ENCODE measurements around the gene TEX264. TPM values are rescaled to one million over a fixed set of nuclear protein-coding genes. Genes with fewer than 3 reads are reported as not detected.

Gene TEX264
- total RNA-seq, 2 experiments from 2014 or later, result 62.6 to 65.0 TPM

DNA sequence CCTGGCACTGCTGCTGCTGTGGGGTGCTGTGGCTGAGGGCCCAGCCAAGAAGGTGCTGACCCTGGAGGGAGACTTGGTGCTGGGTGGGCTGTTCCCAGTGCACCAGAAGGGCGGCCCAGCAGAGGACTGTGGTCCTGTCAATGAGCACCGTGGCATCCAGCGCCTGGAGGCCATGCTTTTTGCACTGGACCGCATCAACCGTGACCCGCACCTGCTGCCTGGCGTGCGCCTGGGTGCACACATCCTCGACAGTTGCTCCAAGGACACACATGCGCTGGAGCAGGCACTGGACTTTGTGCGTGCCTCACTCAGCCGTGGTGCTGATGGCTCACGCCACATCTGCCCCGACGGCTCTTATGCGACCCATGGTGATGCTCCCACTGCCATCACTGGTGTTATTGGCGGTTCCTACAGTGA is 38.0 kb downstream of the TEX264 start:
- Mint-ChIP-seq H3K27ac (no peak overlapping the region), H3K9me3 (ENCODE audit: insufficient read depth) (no peaks in the 10 kb centered on the region), H3K36me3 (ENCODE audit: low read depth) (peaks cover 13% of the 10 kb centered on the region), H3K4me1 (ENCODE audit: low read depth) (no peaks in the 10 kb centered on the region), H3K4me3 (no peak overlapping the region), H3K27me3 (ENCODE audit: low read depth) (peaks cover 6% of the 10 kb centered on the region)
- DNase-seq, result no peak
- CTCF ChIA-PET, result no interaction called here
- ATAC-seq, result no peak
- POLR2A ChIA-PET, result no interaction called here

- Mint-ChIP-seq H3K27ac (no peak overlapping the region), H3K36me3 (ENCODE audit: low read depth) (peaks cover 8% of the 10 kb centered on the region), H3K9me3 (ENCODE audit: insufficient read depth) (no peaks in the 10 kb centered on the region), H3K4me1 (ENCODE audit: low read depth) (no peaks in the 10 kb centered on the region), H3K4me3 (no peak overlapping the region), H3K27me3 (ENCODE audit: low read depth) (peaks cover 6% of the 10 kb centered on the region)
- DNase-seq, result no peak
- POLR2A ChIA-PET, result no interaction called here
- no peak for ATAC-seq
- CTCF ChIA-PET, result interaction anchor here (0.7 to 1.3 kb wide), 3 partner anchors 9 to 90 kb away, joined by 5 to 10 read pairs (median 5); no protein-coding TSS in a partner anchor
Observed at GRCh38 chr3:51709675-51710074, 38.6 kb downstream of the TEX264 start.

DNA sequence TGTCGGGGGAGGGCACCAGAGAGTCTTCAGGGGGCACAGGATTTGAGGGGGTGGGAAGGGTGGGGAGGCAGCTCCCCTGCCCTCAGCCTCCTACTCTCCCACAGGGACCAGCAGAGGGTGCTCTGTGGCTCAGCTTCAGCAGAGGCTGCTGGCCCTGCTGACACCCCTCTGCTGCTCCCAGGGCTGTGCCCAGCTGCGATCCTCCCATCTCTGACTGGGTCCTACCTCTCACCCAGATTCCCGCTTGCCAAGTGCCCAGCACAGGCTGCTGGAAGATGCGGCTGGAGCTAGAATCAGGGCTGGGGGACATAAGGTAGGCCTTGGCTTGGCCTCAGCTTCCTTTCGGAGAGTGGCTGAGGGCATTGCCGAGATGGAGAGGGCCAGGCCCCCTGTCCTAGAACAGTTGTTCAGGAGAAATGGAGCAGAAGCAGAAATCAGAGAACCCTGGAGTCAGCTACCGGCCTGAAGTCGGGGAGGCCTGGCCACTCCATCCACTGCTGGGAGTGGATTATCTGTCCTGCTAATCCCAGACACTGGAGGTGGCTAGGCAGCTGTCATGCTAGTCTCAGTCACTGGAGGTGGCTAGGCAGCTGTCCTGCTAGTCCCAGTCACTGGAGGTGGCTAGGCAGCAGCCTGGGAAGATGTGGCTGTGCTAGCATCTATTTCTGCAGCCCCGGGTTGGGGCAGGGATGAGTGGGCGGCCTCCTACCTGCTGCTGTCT is 39.7 kb downstream of the TEX264 start:
- DNase-seq, result no peak

GRCh38 chr3:51711352-51712037 is 40.4 kb downstream of the TEX264 start:
- no peaks in the 10 kb centered on the region for H3K4me1 Mint-ChIP-seq (ENCODE audit: low read depth)
- ChIA-PET POLR2A (no interaction called here), CTCF (interaction anchor here (1.3 kb wide), 1 partner anchor 88 kb away, joined by 5 read pairs; no protein-coding TSS in a partner anchor)
- no peaks in the 10 kb centered on the region for H3K36me3 Mint-ChIP-seq (ENCODE audit: low read depth)
- H3K27me3 Mint-ChIP-seq (ENCODE audit: low read depth), result peaks cover 6% of the 10 kb centered on the region
- H3K27ac Mint-ChIP-seq, result no peak overlapping the region
- DNase-seq (no peak), ATAC-seq (no peak)
- H3K4me3 Mint-ChIP-seq, result no peak overlapping the region
- no peaks in the 10 kb centered on the region for H3K9me3 Mint-ChIP-seq (ENCODE audit: insufficient read depth)

More for the DNA sequence above, 39.7 kb downstream of the TEX264 start:
- Mint-ChIP-seq H3K27me3 (ENCODE audit: low read depth) (peaks cover 6% of the 10 kb centered on the region), H3K36me3 (ENCODE audit: low read depth) (peaks cover 4% of the 10 kb centered on the region), H3K9me3 (ENCODE audit: insufficient read depth) (no peaks in the 10 kb centered on the region), H3K27ac (no peak overlapping the region), H3K4me3 (no peak overlapping the region), H3K4me1 (ENCODE audit: low read depth) (no peaks in the 10 kb centered on the region)
- ATAC-seq, result no peak
- ChIA-PET POLR2A (no interaction called here), CTCF (interaction anchor here (1.2 to 1.3 kb wide), 2 partner anchors 8 to 89 kb away, joined by 5 to 10 read pairs; no protein-coding TSS in a partner anchor)

DNA sequence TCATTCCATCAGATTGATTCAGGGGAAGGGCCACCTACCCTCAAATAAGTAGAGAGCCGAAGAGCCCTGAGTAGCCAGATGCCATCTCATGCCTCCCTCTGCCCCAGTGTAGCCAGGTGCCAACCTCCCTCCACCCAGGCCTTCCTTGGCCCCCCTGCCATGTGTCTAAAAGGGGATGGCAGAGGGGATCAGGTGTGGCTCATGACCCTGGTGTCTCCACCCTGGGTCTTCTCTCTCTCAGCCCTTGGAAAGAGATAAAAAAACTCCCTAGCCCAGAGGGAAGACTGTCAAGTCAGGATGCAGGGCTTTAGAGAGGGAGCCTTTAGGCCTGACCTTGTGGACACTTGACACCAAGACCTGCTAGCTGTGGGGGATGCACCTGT is 41.0 kb downstream of the TEX264 start:
- no peaks in the 10 kb centered on the region for H3K9me3 Mint-ChIP-seq (ENCODE audit: insufficient read depth)
- H3K27ac Mint-ChIP-seq, result no peak overlapping the region
- H3K27me3 Mint-ChIP-seq (ENCODE audit: low read depth), result peaks cover 6% of the 10 kb centered on the region
- DNase-seq, result no peak
- ChIA-PET POLR2A (no interaction called here), CTCF (interaction anchor here (1.3 kb wide), 1 partner anchor 87 kb away, joined by 5 read pairs; no protein-coding TSS in a partner anchor)
- no peaks in the 10 kb centered on the region for H3K4me1 Mint-ChIP-seq (ENCODE audit: low read depth)
- ATAC-seq, result no peak
- H3K4me3 Mint-ChIP-seq, result no peak overlapping the region
- no peaks in the 10 kb centered on the region for H3K36me3 Mint-ChIP-seq (ENCODE audit: low read depth)

DNA sequence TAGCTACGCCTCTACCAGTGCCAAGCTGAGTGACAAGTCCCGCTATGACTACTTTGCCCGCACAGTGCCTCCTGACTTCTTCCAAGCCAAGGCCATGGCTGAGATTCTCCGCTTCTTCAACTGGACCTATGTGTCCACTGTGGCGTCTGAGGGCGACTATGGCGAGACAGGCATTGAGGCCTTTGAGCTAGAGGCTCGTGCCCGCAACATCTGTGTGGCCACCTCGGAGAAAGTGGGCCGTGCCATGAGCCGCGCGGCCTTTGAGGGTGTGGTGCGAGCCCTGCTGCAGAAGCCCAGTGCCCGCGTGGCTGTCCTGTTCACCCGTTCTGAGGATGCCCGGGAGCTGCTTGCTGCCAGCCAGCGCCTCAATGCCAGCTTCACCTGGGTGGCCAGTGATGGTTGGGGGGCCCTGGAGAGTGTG is 41.5 kb downstream of the TEX264 start:
- no peaks in the 10 kb centered on the region for H3K9me3 Mint-ChIP-seq (ENCODE audit: insufficient read depth)
- DNase-seq (no peak), ATAC-seq (no peak)
- POLR2A ChIA-PET, result no interaction called here
- H3K27me3 Mint-ChIP-seq (ENCODE audit: low read depth), result peaks cover 3% of the 10 kb centered on the region
- H3K4me3 Mint-ChIP-seq, result no peak overlapping the region
- no peaks in the 10 kb centered on the region for H3K4me1 Mint-ChIP-seq (ENCODE audit: low read depth)
- H3K27ac Mint-ChIP-seq, result no peak overlapping the region
- H3K36me3 Mint-ChIP-seq (ENCODE audit: low read depth), result no peaks in the 10 kb centered on the region
- CTCF ChIA-PET, result interaction anchor here (1.3 kb wide), 1 partner anchor 87 kb away, joined by 5 read pairs; no protein-coding TSS in a partner anchor

GRCh38 chr3:51712963-51713362 is 41.9 kb downstream of the TEX264 start:
- no peaks in the 10 kb centered on the region for H3K27me3 Mint-ChIP-seq (ENCODE audit: low read depth)
- no peaks in the 10 kb centered on the region for H3K9me3 Mint-ChIP-seq (ENCODE audit: insufficient read depth)
- no peak overlapping the region for H3K4me3 Mint-ChIP-seq
- ATAC-seq (no peak), DNase-seq (no peak)
- POLR2A ChIA-PET, result no interaction called here
- no peaks in the 10 kb centered on the region for H3K36me3 Mint-ChIP-seq (ENCODE audit: low read depth)
- CTCF ChIA-PET, result interaction anchor here (1.3 kb wide), 1 partner anchor 86 kb away, joined by 5 read pairs; no protein-coding TSS in a partner anchor
- no peak overlapping the region for H3K27ac Mint-ChIP-seq
- H3K4me1 Mint-ChIP-seq (ENCODE audit: low read depth), result no peaks in the 10 kb centered on the region

GRCh38 chr3:51715231-51715976 is 44.4 kb downstream of the TEX264 start:
- POLR2A ChIA-PET, result no interaction called here
- H3K4me1 Mint-ChIP-seq (ENCODE audit: low read depth), result peaks cover 19% of the 10 kb centered on the region
- CTCF ChIA-PET, result interaction anchor here (1.3 to 6.7 kb wide), 3 partner anchors 11 to 85 kb away, joined by 3 to 146 read pairs (median 3); no protein-coding TSS in a partner anchor
- H3K36me3 Mint-ChIP-seq (ENCODE audit: low read depth), result no peaks in the 10 kb centered on the region
- H3K27ac Mint-ChIP-seq, result no peak overlapping the region
- no peaks in the 10 kb centered on the region for H3K9me3 Mint-ChIP-seq (ENCODE audit: insufficient read depth)
- no peak overlapping the region for H3K4me3 Mint-ChIP-seq
- no peak for ATAC-seq
- H3K27me3 Mint-ChIP-seq (ENCODE audit: low read depth), result no peaks in the 10 kb centered on the region
- DNase-seq, result no peak

- ATAC-seq (no peak), DNase-seq (no peak)
- Mint-ChIP-seq H3K4me1 (ENCODE audit: low read depth) (peaks cover 24% of the 10 kb centered on the region), H3K27me3 (ENCODE audit: low read depth) (no peaks in the 10 kb centered on the region), H3K27ac (no peak overlapping the region), H3K9me3 (ENCODE audit: insufficient read depth) (no peaks in the 10 kb centered on the region), H3K36me3 (ENCODE audit: low read depth) (no peaks in the 10 kb centered on the region), H3K4me3 (no peak overlapping the region)
- CTCF ChIA-PET, result interaction anchor here (0.8 to 6.7 kb wide), 6 partner anchors 9 to 216 kb away, joined by 3 to 146 read pairs (median 3); partner anchors contain the start of gene DCAF1
- POLR2A ChIA-PET, result no interaction called here
Observed at GRCh38 chr3:51715977-51716294, 44.9 kb downstream of the TEX264 start.

GRCh38 chr3:51716805-51717204 is 45.8 kb downstream of the TEX264 start:
- POLR2A ChIA-PET, result no interaction called here
- Mint-ChIP-seq H3K36me3 (ENCODE audit: low read depth) (no peaks in the 10 kb centered on the region), H3K4me3 (no peak overlapping the region), H3K27ac (no peak overlapping the region), H3K9me3 (ENCODE audit: insufficient read depth) (no peaks in the 10 kb centered on the region), H3K4me1 (ENCODE audit: low read depth) (peaks cover 33% of the 10 kb centered on the region), H3K27me3 (ENCODE audit: low read depth) (no peaks in the 10 kb centered on the region)
- DNase-seq (no peak), ATAC-seq (no peak)
- CTCF ChIA-PET, result interaction anchor here (0.8 to 6.7 kb wide), 5 partner anchors 10 to 217 kb away, joined by 3 to 146 read pairs (median 3); partner anchors contain the start of gene DCAF1

DNA sequence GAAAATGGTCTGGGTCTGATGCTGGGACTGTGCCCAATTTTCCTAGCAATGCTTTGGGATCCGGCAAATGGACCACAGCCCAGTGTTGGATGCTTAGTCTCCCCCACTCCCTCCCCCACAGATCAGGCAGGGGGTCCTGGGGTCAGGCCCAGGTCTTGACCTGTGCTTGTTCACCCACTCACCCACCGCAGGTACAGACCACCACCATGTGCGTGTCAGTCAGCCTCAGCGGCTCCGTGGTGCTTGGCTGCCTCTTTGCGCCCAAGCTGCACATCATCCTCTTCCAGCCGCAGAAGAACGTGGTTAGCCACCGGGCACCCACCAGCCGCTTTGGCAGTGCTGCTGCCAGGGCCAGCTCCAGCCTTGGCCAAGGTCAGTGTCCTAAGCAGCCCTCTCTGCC is 46.4 kb downstream of the TEX264 start:
- ATAC-seq (no peak), DNase-seq (no peak)
- Mint-ChIP-seq H3K4me3 (no peak overlapping the region), H3K36me3 (ENCODE audit: low read depth) (no peaks in the 10 kb centered on the region), H3K9me3 (ENCODE audit: insufficient read depth) (no peaks in the 10 kb centered on the region), H3K27me3 (ENCODE audit: low read depth) (no peaks in the 10 kb centered on the region), H3K4me1 (ENCODE audit: low read depth) (peaks cover 39% of the 10 kb centered on the region), H3K27ac (no peak overlapping the region)
- ChIA-PET POLR2A (no interaction called here), CTCF (interaction anchor here (1.1 to 6.7 kb wide), 4 partner anchors 12 to 336 kb away, joined by 3 to 146 read pairs (median 16); no protein-coding TSS in a partner anchor)

All from activated CD8-positive, alpha-beta T cell treated with anti-CD3 and anti-CD28 coated beads, Interleukin-2, amount 10 ng/mL, durations not matched to agents 7 days and 5 days (primary cell).